HG03457 (cell line): ENCODE data around the gene SPATA2.
"Not testable (repeated sequence)": the region's sequence is repeated elsewhere in the genome, so short reads cannot be mapped to it uniquely, and the experiment has no call there.

Experiments used
- ATAC-seq: cut with Tn5 transposase; IDR thresholded peaks from one replicate; pipeline ENCODE4 v1.9.1; 2021; ENCODE audit warnings: moderate number of reproducible peaks; ENCODE audit not compliant: unreplicated experiment

Gene SPATA2

DNA sequence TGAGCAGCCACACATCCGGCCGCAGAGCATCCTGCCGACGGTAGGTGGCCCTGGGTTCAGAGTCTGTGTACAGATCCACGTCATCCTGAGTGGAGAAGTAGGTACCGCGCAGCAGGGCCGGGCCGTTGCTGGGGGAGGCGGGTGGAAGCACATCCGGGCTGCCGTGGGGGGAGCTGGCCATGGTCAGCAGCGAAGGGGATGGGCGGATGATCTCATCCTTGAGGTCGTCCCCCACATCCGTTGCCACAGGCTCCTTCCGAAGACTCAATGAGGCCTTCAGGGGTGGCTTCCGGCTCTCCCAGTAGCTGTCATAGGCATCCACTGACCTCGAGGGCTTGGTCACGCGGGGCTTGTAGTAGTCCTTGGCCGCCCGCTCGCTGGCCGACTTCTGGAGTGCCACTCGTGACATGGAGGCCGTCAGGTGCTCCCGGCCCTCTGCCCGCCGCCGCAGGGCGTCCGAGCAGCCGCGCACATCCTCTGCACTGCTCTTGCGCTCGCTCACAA lies 9.2 kb downstream of the SPATA2 start:
- ATAC-seq: no peak

DNA sequence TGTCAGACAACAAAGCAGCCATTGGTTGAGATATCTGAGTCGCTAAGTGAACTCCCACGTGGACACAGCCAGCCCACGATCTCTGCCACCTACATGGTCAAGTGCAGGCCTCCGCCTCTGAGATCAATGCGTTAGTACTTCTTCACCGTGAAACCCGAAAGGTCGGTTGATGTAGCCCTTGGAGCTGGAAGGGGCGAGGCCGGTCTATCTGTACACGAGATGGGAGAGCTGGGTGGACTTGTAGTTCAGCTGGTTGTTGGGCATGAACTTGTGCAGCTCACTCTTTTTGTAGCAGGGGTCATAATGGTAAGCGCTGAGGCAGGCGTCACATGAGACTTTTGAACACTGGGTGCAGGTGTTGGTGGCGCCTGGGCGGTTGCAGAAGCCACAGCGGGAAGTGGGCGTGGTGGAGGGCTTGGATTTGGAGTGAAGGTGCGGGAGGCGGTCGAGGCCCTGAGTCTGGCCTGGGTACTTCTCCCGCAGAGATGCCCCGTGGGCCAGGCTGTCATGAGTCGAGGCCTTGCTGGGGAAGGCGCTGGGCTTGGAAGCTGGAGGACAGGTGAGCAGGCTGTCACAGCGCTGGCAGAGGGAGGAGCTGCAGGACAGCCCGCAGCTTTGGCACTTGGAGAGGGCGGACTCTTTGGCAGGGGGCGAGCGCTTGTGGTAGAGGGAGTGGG lies 9.8 kb downstream of the SPATA2 start:
- ATAC-seq: no peak

DNA sequence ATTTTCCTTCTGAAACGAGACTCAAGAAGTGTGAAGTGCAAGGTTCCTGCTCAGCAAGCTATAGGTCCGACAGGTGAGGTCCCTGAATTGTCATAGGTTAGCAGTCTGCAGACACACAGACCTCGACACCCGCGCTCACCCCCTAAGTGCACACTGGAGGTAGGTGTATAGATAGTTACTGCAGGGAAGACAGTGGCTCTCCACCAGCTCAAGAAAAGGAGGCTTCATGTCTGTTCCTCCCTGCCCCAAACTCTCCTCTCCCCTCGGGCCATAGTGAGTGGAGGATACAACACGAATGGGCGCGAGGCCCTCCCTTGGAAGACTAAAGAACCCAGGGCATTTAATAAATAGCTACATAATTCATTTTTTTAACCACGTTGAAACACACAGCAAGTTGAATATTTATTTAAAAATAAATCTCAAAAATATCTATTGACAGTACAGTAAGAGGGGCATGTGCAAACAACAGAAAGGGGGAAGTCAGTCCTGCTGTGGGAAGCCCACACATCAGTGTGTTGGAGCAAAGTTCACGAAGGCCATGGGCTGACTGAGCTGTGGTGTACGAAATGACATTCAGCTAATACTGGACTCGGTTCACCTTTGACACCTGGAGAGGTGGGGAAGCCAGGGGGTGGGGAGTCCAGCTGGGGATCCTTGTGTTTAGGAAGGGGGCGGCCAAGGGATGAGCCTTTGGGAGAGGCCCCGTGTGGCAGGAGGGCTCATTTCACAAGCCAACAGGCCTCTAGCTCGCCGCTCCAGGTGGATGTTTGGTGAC lies 10.7 kb downstream of the SPATA2 start:
- ATAC-seq: no peak

DNA sequence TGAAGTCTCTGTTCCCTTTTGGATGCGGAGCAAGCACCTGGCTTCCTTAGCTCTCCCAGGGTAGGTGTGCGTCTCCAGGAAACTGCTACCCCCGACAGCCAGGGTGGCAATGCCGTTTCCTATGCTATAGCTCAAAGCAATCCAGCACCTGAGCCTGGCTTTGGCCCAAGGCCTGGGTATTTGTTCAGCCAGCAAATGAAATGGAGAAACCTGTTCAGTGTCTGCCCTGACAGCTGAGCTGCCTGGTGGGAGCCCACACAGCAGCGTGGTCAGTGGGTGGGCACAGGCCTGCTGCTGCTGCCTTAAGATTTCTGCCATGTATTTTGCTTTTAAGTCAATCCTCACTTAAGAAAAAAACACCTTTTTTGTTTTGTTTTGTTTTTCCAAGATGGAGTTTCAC lies 13.7 kb downstream of the SPATA2 start:
- ATAC-seq: no peak

DNA sequence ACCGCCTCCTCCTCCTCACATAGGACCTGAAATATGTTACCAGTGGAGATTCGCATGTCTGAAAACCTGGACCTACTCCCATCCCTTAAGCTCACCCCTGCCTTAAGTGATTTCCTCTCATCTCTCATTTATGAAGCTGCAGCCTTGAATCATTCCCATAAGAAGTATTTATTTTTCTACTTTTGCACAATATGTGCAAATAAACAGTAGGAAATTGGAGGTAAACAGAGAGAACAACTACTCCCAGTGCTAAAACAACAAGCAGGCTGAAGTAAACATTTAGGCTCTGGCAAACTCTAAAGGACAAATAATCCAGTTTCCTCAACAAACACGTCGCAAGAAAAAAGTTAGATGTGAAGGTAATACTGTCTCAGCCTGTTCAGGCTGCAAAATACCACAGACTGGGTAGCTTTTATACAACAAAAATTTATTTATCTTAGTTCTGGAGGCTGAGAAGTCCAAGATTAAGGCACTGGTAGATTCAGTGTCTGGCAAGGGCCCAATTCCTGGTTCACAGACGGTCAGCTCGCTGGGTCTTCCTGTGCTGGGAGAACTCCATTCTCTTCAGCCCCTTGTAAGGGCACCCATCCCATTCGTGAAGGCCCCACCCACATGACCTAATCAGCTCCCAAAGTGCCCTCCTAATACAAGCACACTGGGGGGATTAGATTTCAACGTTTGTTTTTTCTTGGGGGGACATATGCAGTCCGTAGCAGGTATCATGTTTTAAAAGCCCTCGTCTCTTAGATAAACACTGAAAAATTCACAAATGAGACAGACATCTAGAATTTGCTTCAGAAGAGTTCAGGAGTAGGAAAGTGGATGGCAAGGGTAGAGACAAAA lies 15.6 kb downstream of the SPATA2 start:
- ATAC-seq: no peak

DNA sequence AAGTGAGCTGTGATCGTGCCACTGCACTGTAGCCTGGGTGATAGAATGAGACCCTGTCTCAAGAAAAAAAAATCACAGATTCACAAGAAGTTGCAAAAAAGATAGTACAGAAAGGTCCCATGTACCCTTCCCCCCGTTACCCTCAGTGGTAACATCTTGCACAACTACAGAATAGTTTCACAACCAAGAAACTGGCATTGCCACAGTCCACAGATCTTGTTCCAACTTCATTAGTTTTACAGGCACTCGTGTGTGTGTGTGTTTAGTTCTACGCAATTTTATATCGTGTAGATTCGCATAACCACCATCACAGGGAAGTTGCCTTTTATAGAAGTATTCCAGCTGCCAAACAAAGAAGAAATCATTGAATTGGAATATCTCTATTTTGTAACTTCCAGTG lies 19.1 kb downstream of the SPATA2 start:
- ATAC-seq: no peak

DNA sequence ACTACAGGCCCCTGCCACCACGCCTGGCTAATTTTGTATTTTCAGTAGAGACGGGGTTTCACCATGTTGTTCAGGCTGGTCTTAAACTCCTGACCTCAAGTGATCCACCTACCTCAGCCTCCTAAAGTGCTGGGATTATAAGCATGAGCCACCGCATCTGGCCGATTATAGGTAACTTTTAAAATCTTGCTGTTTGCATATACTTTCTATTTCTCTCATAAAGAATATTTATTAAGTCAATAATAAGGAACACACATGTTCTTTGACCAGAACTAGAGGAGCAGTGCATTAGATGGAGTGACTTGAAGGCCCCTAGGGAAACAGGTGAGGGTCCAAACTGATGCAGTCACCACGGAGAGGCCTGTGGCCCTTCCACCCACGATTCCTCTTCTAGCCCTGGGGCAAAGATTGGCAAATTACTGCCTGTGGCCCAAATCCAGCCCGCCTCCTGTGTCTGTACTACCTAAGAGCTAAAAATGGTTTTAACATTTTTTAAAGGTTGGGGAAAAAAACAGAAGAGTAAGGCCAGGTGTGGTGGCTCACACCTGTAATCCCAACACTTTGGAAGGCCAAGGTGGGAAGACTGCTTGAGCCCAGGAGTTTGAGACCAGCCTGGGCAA lies 19.7 kb downstream of the SPATA2 start:
- not testable (repeated sequence) for ATAC-seq

DNA sequence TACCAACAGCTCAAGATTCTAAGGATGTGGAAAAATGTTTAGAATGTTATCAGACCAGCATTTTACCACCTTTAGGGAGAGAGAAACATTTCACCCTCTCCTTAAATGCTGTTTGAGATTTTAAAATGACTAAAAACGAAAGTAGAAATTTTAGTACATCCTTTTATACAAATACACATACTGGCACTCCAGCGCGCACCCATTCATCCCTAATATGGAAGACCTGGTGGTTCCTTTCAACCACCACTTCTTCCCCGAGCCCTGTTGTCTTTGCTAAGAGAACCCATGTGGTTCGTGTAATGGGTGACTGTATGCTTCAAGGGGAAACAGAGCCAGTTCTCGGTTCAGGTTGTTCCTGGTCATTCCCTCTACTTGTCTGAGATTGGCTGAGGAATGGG lies 21.3 kb downstream of the SPATA2 start:
- ATAC-seq: no peak

DNA sequence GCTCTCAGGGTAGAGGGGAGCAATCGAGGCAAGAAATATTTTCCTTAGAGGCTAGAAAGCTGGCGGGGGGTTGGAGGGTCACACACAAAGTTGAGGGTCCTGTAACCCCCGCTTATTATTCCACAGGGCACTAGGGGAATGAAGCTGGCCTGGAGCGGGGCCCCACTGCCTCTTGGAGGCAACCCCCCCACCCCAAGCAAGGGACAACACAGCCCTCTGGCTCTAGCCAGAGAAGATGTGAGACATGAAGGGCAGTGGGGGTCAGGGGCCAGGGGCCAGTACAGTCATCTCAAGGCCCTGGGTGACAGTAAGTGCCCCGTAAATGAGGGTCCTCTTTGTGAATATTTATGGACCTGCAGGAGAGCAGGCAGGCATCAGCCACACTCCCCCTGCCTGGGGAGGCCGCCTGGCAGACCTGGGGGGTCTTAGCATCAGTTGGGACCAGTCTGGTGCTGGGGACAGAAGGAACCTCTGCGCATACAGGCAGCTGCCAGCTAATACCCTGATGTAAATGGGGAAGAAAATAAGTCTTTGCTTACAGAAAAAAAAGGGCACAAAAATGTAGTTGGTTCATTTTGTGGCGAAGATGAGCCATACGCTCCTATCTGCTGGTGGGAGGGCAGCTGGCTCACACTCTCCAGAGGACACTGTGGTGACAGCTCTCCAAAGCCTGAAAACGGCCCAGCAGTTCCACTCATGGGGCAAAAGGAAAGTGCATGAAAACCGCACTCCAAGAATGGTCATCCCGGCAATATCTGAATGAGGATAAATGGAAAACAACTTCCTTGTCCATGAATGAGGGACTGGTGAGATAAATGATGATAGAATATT lies 21.9 kb downstream of the SPATA2 start:
- no peak for ATAC-seq

DNA sequence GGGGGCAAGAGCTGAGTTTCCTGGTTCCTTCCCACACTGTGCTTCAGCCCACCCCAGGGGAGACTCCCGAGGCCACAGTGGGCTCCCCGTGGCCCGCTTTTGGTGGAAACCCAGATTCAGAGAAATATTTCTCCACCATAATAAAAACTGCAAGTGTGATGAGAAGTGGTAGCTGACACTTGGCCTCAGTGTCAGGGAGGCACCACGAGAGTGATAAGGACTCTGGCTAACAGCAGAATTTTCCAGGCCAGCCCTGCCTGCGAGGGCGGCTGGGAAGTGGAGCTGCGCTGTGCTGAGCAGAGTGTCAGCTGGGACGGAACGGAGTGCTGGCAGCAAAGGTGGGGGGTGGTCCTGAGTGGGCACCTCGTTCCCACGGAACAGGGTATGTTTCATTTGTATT lies 22.5 kb downstream of the SPATA2 start:
- ATAC-seq: no peak

DNA sequence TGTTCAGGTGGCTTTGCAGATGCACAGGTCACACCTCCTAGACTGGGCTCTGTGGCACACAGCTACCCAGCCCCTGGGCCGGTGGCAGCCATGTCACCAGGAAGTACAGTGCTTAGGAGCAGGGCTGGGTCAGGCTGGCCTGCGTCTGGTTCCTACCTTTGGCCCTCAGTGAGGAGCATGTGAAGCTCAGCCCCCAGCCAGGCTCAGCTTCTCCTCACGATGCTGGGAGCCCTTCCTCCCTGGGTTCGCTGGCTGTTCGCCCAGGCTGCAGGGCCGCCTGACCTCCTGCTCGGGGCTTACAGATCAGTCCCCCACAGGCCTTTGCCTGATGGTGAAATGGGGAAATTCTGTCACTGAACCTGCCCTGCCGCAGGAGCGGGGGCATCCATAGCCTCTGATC lies 23.1 kb downstream of the SPATA2 start:
- ATAC-seq: no peak

DNA sequence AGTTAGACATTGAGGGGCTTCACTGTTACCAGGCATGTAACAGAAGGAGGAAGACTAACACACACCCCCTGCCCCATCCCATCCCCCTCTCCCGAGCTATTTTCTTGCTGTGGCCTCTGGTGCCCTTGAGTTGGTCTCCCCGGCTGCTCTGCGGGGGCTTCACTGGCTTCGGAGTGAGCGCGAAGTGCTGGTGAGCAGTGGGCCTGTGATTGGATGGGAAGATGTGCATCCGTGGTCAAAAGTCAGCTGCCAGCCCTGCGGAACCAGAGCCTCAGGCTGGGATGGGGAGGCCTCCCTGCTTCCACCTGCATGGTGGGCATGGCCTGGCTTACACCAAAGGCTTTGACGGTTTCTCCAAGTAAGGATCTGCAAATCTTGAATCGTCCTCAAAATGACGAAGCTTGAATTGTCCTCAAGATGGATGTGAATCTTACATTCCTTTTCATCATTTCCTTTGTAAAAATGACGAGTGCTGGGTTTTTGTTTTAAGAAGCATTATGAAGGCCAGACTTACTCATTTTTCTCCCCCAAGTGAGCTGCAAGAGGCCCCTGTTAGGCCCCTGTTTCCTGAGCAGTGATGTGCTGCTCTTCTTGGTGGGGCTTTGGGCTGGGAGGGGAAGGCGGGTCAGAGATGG lies 23.7 kb downstream of the SPATA2 start:
- ATAC-seq: no peak

DNA sequence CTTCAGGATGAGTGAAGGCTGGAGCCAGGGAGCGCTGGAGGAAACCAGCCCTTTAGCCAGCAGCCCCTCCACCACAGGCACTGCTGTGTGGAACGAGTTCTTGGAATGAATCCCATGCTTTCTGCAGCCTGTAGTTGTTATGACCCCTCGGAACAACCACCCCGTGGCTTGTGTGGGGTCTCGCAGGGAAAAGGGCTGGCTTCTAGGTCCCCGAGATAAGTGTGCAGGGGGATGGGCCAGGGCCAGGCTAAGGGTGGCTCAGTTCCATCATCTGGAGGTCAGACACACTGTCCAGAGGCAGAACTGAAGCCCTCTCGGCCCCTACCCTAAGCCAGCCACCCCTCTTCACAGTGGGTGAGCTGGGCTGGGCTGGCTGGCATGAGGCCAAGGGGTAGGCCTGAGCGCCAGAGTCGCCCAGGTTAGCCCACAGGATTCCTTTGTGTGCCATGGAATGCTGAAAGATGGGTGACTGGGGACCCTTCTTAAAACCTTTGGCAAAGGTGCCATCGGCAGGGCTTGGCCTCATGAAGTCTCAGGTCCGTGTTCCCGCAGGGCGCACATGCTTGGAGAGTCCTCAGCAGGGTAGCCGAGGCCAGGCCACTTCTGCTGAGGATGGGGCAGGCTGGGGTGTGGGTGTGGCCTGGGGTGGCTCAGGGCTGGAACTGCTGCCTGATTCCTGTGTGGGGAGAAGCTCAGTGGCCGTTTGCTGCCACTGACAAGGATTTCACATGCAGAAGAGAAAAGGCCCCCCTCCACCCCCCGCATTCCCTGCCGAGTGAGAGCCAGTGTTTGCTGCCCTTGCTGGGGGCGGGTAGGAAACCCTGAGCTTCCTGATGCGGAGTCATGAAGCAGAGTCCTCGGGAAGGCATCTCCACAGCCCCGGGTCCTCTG lies 24.6 kb downstream of the SPATA2 start:
- ATAC-seq: no peak

DNA sequence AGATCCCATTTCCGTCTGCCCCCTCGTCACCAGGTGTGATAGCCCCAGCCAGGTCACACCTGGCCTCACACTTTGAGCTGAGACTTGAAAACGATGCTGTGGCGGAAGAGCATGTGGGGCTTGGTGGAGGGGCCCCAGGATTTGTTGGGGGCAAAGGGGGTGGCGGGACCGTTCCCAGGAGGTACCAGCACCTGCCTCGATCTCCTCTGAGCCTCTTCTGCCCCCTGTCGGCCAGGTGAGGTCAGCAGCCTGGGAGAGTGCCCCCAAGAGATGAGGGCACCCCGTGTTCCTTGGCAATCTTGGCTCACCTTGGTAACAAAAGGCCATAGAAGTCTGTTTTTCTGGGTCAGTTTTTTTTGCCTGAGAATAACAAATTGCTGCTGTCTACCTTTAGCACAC lies 25.4 kb downstream of the SPATA2 start:
- no peak for ATAC-seq

DNA sequence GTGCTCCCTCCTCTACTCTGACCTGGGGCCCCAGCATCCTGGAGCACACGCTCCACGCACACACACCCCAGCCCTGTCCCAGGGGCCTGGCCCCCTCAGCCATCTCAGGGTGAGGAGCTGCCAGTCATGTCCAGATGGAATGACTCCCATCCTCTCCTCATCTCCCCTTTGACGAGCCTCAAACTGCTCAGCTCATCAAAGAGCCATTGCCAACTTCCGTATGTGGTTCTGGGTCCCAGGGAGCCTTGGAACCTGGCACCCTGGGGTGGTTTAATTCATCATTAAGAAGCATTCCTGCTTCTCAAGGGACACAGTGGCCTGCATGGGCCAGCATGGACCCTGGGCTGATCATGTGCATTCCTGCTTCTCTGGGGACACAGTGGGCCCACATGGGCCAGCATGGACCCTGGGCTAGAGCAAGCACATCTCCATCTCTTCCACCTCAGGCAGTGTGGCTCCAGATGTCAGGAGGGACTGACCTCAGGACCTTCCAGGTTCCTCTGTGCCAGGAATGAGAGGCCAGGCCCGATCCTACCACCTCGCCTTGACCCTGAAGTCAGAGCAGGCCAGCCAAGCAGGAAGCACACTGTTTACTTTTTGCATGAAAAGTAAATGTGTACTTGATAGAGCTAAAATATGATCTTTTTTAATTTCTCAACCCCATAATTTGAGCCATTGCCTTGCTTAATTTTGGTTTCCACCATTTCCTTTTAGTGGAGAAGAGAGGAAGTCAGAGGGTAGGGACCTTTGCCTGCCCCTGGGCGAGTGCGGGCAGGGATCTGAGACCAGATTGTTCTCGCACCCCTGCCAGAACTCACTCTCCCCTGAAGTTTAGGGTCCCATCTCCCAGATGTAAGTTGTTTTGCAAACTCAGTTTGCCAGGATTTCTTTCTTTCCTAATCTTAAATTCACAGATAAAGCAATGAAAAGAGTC lies 26.1 kb downstream of the SPATA2 start:
- no peak for ATAC-seq

DNA sequence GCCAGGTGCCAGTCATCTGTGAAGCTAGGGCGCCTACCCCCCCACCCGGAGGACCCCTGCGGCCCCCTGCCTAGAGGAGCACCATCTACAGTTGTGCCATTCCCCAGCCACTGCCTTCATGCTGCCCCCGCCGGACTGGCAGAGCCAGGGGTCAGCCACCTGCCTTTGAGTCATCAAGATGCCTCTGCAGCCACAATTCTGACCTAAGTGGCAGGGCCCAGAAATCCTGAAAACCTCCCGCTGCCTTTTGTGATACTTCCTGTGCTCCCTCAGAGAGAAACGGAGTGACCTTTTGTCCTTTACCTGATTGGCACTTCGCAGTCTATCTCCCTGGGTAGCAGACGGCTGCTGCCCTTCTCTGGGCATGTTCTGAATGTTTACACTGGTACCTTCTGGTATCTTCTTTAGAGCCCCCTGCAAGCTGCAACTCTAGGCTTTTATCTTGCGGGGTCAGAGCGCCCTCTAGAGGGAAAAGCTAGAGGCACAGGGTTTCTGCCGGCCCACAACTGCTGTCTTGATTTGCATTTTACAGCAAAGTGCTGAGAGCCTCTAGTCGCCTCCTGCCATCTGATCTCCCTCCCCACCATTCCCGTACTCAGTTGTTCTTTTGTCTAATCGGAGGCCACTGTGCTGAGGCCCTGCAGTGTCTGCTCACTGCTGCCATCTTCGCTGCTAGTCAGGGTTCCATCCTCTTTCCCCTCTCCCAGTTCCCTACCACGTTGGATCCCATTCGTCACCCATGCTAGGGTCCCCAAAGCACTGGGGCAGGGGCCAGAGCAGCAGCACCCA lies 26.9 kb downstream of the SPATA2 start:
- ATAC-seq: no peak
